Measurements from ENCODE around the gene SRC.

The SRC gene

GRCh38 chr20:37395921-37396415 lies 50.0 kb downstream of the SRC start:
- no peak for DNase-seq (ENCODE audit: low read depth in 2 of 2)

DNA sequence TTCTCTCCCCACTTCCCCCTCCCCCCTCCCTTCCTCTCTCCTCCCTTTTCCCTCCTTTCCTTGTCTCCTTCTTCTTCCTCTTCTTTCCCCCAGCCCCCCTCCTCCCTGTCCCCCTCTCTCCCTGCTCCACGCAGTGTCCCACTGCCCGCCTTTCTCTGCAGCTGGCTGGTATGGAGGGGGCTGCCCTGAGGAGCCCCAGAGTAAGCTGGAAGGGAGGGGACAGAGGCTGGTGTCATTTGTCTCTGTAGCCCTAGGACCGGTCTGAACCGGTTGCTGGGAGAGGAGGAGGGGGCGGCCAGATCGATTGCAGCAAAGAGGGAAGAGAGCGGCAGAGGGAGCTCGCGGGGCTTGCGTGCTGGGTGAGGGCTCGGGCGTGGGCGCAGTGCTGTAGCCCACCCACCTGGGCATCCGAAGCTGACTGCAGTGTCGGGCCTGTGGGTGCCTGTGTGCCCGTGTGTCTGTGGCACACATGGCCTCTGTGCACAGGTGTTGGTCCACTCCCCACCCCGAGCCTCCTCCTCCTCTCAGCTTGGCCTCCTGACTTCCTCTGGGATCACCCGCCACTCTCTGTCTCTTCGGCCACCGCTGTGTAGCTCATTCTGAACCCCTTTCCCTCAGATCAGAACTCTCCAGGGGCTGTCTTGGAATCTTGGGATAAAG lies 50.6 kb downstream of the SRC start:
- no peak for DNase-seq (ENCODE audit: low read depth in 2 of 2)

- DNase-seq (ENCODE audit: low read depth in 2 of 2), result no peak
Observed at GRCh38 chr20:37397076-37397953, 51.4 kb downstream of the SRC start.

- no peak for DNase-seq (ENCODE audit: low read depth in 2 of 2)
Observed at GRCh38 chr20:37397954-37398749, 52.2 kb downstream of the SRC start.

DNA sequence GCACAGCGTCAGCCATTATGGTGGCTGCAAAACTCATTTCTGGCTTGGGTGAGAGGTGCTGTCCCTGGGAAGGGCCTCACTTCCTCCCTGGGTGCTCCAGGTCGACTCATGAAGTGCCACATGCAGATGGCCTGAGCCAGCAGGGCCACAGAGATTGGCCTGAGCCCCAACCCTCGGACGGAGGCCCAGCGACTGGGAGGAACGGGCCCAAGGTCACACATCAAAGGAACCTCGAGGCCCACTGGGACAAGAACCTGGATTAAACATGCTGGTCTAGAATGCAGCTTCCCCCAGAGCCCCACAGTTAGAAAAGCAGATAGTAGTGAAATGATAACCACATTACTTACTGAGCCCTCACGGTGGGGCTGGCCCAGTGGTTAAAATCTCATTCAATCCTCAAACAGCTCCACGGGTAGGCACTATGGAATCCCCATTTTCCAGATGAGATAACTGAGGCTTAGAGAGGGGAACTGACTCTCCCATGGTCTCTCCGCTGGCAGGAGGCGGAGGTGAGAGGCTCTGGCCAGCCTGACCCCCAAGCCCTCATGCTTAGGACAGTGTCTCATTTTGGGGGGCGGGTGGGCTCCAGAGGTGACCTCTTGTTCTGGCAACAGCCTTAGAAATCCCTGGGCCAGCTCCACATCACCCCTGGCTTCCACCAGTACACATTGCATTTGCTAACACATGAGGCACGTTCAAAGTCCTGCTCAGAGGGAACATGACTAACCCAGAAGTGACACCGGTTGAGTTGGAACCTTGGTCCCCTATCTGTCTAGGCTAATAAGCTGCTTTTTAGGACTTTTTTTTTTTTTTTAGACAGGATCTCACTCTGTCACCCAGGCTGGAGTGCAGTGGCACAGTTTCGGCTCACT lies 53.0 kb downstream of the SRC start:
- DNase-seq (ENCODE audit: low read depth in 2 of 2), result no peak

GRCh38 chr20:37401282-37401929 lies 55.5 kb downstream of the SRC start:
- no peak for DNase-seq (ENCODE audit: low read depth in 2 of 2)

DNA sequence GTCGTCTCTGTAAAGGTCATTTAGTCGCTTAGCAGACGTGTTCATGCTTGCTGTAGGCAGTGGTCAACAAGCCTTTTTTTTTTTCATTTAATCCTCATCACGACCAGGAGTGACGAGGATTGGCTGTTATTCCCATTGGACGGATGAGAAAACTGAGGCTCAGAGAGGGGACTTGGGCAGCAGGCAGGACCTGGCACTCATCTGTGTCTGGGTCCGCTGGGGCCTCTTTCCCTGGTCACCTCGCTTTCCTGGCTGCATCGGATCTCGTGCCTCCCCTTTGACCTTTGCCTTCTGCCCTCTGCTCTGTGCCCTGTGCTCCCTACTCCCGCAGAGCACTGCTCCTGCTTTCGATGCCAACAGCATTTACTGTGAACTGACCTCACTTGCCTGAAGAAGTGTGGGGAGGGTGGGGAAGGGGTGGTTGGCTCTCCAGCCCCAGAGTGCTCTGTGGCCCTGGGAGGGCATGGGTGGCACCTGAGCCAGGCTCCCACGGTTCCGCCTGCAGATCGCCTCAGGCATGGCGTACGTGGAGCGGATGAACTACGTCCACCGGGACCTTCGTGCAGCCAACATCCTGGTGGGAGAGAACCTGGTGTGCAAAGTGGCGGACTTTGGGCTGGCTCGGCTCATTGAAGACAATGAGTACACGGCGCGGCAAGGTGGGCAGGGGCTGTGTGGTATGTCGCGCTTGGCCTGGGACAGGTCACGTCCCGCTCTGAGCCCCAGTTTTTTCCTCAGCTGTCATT lies 56.2 kb downstream of the SRC start:
- no peak for DNase-seq (ENCODE audit: low read depth in 2 of 2)

DNA sequence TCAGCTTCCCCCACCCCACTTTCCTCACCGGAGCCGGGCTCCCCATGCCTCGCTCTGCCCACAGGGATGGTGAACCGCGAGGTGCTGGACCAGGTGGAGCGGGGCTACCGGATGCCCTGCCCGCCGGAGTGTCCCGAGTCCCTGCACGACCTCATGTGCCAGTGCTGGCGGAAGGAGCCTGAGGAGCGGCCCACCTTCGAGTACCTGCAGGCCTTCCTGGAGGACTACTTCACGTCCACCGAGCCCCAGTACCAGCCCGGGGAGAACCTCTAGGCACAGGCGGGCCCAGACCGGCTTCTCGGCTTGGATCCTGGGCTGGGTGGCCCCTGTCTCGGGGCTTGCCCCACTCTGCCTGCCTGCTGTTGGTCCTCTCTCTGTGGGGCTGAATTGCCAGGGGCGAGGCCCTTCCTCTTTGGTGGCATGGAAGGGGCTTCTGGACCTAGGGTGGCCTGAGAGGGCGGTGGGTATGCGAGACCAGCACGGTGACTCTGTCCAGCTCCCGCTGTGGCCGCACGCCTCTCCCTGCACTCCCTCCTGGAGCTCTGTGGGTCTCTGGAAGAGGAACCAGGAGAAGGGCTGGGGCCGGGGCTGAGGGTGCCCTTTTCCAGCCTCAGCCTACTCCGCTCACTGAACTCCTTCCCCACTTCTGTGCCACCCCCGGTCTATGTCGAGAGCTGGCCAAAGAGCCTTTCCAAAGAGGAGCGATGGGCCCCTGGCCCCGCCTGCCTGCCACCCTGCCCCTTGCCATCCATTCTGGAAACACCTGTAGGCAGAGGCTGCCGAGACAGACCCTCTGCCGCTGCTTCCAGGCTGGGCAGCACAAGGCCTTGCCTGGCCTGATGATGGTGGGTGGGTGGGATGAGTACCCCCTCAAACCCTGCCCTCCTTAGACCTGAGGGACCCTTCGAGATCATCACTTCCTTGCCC lies 57.4 kb downstream of the SRC start:
- DNase-seq (ENCODE audit: low read depth in 2 of 2), result no peak

DNA sequence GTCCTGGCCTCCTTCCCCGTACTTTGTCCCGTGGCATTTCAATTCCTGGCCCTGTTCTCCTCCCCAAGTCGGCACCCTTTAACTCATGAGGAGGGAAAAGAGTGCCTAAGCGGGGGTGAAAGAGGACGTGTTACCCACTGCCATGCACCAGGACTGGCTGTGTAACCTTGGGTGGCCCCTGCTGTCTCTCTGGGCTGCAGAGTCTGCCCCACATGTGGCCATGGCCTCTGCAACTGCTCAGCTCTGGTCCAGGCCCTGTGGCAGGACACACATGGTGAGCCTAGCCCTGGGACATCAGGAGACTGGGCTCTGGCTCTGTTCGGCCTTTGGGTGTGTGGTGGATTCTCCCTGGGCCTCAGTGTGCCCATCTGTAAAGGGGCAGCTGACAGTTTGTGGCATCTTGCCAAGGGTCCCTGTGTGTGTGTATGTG lies 58.5 kb downstream of the SRC start:
- DNase-seq (ENCODE audit: low read depth in 2 of 2), result no peak

DNA sequence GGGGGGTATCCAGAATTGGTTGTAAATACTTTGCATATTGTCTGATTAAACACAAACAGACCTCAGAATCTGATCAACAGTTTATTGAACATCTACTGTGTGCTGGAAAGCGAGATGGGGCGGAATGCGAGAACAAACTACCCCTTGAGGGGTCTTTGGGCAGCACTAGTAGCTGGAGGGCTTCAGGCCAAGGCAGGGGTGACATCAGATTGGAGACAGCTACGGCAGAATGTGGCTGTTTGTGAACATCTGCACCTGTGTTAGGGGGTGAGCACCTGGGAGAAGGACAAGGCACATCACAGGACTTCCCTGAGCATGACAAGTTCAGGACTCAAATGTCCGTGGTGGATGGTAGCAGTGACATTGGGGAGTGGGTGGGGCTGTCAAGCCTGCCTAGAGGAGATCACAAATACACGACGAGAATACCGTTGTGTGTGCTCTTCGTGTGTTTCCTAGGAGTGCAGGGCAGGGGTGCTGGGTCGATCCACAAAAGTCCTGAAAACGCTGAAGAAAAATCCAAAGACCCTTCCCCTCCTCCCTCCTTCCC lies 59.5 kb downstream of the SRC start:
- DNase-seq (ENCODE audit: low read depth in 2 of 2), result no peak

DNA sequence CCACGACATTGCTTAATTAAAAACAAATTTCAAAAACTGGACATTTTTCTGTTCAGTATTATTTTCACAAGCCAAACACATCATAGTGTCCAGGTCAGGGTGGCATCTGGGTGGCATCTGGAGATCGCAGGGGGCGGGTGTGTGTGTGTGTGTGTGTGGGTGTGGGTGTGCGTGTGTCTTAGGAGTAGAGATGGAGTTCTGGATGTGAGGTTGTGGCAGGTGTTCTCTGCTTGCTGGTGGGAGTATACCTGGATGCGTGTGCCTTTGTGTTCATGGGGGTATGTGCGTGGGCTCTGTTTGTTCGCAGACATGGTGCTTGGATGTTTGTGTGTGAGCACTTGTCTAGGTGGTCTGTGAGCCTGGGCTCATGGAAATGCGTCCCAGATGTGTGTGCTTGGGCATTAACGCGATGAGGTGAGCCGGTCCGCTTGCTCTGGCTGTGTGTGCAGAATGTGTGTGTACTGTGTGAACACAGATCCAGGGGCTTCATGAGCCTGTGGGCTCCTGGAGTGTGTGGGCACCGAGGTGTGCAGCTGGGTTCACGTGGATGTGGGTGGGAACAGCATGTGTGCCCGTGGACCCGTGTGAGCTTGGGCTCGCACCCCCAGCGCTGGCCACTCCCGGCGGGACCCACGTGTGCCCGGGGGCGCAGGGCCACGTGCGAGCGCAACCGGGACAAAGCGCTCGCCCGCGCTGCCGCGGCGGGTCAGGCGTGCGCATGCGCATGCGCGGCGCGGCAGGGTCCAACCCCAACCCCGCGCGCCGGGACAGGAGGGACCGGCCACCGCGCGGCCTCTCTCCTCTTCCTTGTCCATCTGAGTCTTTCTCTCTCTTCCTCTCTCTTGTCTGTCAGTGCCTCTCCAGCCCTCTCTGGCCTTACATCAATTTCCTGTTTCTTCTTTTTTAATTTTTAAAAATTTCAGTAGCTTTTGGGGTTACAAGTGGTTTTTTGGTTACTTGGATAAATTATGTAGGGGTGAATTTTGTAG lies 60.4 kb downstream of the SRC start:
- DNase-seq (ENCODE audit: low read depth in 2 of 2), result no peak

DNA sequence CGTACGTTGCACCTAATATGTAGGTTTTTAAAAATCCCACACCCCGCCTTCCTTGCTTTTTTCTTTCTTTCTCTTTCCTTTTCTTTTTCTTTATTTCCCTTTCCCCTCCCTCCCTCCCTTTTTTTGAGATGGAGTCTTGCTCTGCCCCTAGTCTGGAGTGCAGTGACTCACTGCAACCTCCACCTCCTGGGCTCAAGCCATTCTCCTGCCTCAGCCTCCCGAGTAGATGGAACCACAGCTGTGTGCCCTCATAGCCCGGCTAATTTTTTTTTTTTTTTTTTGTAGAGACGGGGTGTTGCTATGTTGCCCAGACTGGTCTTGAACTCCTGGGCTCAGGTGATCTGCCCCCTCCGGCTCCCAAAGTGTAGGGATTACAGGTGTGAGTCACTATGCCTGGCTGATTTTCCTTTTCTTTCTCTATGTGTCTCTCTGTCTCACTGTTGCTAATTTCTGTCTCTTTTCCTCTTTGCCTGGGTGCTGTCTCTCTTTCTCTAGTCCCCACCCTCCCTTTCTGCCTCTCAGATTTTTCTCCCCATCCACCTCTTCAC lies 61.2 kb downstream of the SRC start:
- DNase-seq (ENCODE audit: low read depth in 2 of 2), result no peak

- DNase-seq (ENCODE audit: low read depth in 2 of 2), result no peak
Observed at GRCh38 chr20:37407573-37408002, 61.6 kb downstream of the SRC start.

GRCh38 chr20:37408302-37409193 lies 62.6 kb downstream of the SRC start:
- DNase-seq (ENCODE audit: low read depth in 2 of 2), result no peak

DNA sequence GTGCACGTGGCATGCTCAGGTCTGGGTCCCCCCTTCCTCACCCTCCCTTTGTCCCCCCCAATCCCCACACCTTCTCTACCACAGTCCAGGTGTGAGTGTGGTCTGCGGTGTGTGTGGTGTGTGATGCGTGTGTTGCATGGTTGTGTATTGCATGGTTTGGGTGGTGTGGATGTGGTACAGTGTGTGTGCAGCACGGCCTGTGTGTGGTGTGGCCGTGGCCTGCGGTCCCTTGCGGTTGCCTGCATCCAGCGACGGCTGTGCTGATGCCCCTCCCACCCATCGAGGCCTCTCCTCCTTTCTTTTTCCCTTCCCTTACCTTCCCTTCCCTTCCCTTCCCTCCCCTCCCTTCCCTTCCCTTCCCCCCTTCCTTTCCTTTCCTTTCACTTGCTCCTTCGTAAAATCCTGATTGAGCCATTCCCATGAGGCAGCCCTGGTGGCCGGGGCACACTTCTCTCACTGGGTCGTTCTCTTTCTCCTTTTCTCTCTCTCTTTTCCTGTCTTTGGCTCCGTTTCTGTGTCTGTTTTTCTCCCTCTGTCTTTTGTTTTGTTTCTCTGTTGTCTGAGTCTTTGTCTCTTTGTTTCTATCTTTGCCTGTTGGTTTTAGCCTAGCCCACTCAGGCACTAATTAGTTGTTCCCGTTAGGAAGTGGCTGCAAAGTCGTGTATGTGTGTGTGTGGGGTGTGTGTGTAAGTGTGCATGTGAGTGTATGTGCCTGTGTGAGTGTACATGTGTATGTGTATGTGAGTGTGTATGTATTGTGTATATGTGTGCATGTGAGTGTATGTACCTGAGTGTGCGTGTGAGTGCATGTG lies 65.7 kb downstream of the SRC start:
- no peak for DNase-seq (ENCODE audit: low read depth in 2 of 2)
